ENCODE measurements around the gene CMIP. TPM values are rescaled to one million over a fixed set of nuclear protein-coding genes. Genes with fewer than 3 reads are reported as not detected.

The CMIP gene
- total RNA-seq, 1 experiment from 2014 or later = 68.0 TPM

DNA sequence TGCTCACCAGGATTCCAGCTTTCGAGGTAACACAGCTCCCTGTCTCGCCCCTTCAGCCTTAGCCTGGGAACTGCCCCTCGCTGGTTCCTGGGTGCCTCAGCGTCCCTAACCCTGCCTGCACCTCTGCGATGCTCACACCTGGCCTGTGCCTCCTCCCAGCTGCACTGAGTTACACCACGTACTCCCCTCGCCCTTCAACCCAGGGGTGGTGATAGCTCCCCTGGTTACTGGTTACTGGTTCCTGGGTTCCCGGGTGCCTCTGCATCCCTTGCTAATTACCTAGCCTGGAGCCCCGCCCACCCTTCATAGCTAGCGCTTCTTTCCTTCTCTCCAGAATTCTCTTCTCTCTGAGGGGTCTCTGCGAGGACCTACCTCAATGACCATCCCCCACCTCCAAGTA, 269.2 kb downstream of the CMIP start:
- BruUV-seq (replicated peaks) = no TSS peak
- H3K4me1 ChIP-seq = peaks cover 19% of the 10 kb centered on the region
- H3K4me3 ChIP-seq (ENCODE audit: low read depth, low read length) = no peak overlapping the region
- H3K36me3 ChIP-seq (ENCODE audit: control insufficient read depth, insufficient read depth, low read length) = no peaks in the 10 kb centered on the region; the same call in 1 of the 2 replicates
- peaks cover 15% of the 10 kb centered on the region for H3K4me1 Mint-ChIP-seq (ENCODE audit: low read depth, unreplicated experiment)
- ChIA-PET POLR2A (no interaction called here), CTCF (interaction anchor here (0.6 to 2.1 kb wide), 2 partner anchors 16 to 740 kb away, joined by 3 to 15 read pairs; no protein-coding TSS in a partner anchor)
- H3K9me3 Mint-ChIP-seq (ENCODE audit: unreplicated experiment) = no peaks in the 10 kb centered on the region
- no peak overlapping the region for H3K27ac Mint-ChIP-seq (ENCODE audit: unreplicated experiment)
- no peak for TF ChIP-seq CTCF (IDR thresholded peaks at IDR 0.05; ENCODE audit: insufficient read depth in 1 of 2, low read depth in 1 of 2, low read length in 1 of 2, severe bottlenecking in 1 of 2, unreplicated experiment in 1 of 2)
- H3K9me3 ChIP-seq = no peaks in the 10 kb centered on the region
- no peaks in the 10 kb centered on the region for H3K27me3 Mint-ChIP-seq (ENCODE audit: insufficient read depth, unreplicated experiment)
- intact Hi-C loops (cut with micrococcal nuclease; ENCODE audit: unreplicated experiment) = no loop called here
- peaks cover 43% of the 10 kb centered on the region for H3K36me3 Mint-ChIP-seq (ENCODE audit: insufficient read depth, unreplicated experiment)
- no peaks in the 10 kb centered on the region for H3K27me3 ChIP-seq (replicated peaks; ENCODE audit: control insufficient read depth, insufficient read depth, low read length)
- no peak overlapping the region for H3K4me3 Mint-ChIP-seq (ENCODE audit: unreplicated experiment)
- no peak for DNase-seq

DNA sequence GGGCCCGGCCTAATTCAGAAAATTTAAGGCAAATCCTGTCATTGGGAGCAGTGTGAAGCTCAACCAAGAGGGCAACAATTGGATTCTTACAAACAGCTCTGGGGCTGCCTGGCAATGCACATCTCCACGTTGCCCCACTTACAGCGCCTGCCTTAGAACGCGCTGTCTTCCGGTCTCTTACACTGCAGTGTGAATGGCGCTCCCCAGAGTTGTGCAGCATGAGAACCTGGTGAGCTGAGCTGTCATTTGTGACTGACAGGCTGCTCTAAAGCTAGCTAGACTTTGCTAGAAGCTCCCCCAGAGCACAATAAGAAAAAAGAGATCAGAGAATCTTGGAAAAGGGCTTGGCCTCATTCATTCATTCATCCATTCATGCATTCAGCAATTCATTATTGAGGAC, 270.0 kb downstream of the CMIP start:
- CTCF ChIA-PET = no interaction called here
- no peaks in the 10 kb centered on the region for H3K9me3 ChIP-seq
- BruUV-seq (replicated peaks) = no TSS peak
- no peak overlapping the region for H3K4me3 ChIP-seq (ENCODE audit: low read depth, low read length)
- POLR2A ChIA-PET = interaction anchor here (0.6 kb wide), 1 partner anchor 91 kb away, joined by 4 read pairs; no protein-coding TSS in a partner anchor
- no peak overlapping the region for H3K27ac Mint-ChIP-seq (ENCODE audit: unreplicated experiment)
- no peak for TF ChIP-seq CTCF (IDR thresholded peaks at IDR 0.05; ENCODE audit: insufficient read depth in 1 of 2, low read depth in 1 of 2, low read length in 1 of 2, severe bottlenecking in 1 of 2, unreplicated experiment in 1 of 2)
- peaks cover 15% of the 10 kb centered on the region for H3K4me1 Mint-ChIP-seq (ENCODE audit: low read depth, unreplicated experiment)
- peaks cover 21% of the 10 kb centered on the region for H3K4me1 ChIP-seq
- no peaks in the 10 kb centered on the region for H3K27me3 ChIP-seq (replicated peaks; ENCODE audit: control insufficient read depth, insufficient read depth, low read length)
- no peak overlapping the region for H3K4me3 Mint-ChIP-seq (ENCODE audit: unreplicated experiment)
- H3K36me3 ChIP-seq (ENCODE audit: control insufficient read depth, insufficient read depth, low read length) = no peaks in the 10 kb centered on the region; the same call in 1 of the 2 replicates
- DNase-seq = no peak
- no peaks in the 10 kb centered on the region for H3K9me3 Mint-ChIP-seq (ENCODE audit: unreplicated experiment)
- intact Hi-C loops (cut with micrococcal nuclease; ENCODE audit: unreplicated experiment) = no loop called here
- peaks cover 35% of the 10 kb centered on the region for H3K36me3 Mint-ChIP-seq (ENCODE audit: insufficient read depth, unreplicated experiment)
- H3K27me3 Mint-ChIP-seq (ENCODE audit: insufficient read depth, unreplicated experiment) = no peaks in the 10 kb centered on the region

GRCh38 chr16:81715358-81716196, 271.0 kb downstream of the CMIP start:
- ChIA-PET POLR2A (no interaction called here), CTCF (no interaction called here)
- Mint-ChIP-seq H3K9me3 (ENCODE audit: unreplicated experiment) (no peaks in the 10 kb centered on the region), H3K27ac (ENCODE audit: unreplicated experiment) (no peak overlapping the region), H3K4me3 (ENCODE audit: unreplicated experiment) (no peak overlapping the region), H3K36me3 (ENCODE audit: insufficient read depth, unreplicated experiment) (peaks cover 25% of the 10 kb centered on the region), H3K4me1 (ENCODE audit: low read depth, unreplicated experiment) (peaks cover 15% of the 10 kb centered on the region), H3K27me3 (ENCODE audit: insufficient read depth, unreplicated experiment) (no peaks in the 10 kb centered on the region)
- Histone ChIP-seq H3K4me3 (ENCODE audit: low read depth, low read length) (no peak overlapping the region), H3K4me1 (peaks cover 21% of the 10 kb centered on the region), H3K27me3 (replicated peaks; ENCODE audit: control insufficient read depth, insufficient read depth, low read length) (no peaks in the 10 kb centered on the region), H3K36me3 (ENCODE audit: control insufficient read depth, insufficient read depth, low read length) (no peaks in the 10 kb centered on the region), H3K9me3 (no peaks in the 10 kb centered on the region)
- no TSS peak for BruUV-seq (replicated peaks)
- DNase-seq = no peak
- no peak for TF ChIP-seq CTCF (IDR thresholded peaks at IDR 0.05; ENCODE audit: insufficient read depth in 1 of 2, low read depth in 1 of 2, low read length in 1 of 2, severe bottlenecking in 1 of 2, unreplicated experiment in 1 of 2)
- intact Hi-C loops (cut with micrococcal nuclease; ENCODE audit: unreplicated experiment) = no loop called here
